ENCODE results near the gene RPL15.
"Not testable (repeated sequence)": the region's sequence is repeated elsewhere in the genome, so short reads cannot be mapped to it uniquely, and the experiment has no call there.

Gene RPL15

GRCh38 chr3:23889950-23890349 lies 27.0 kb upstream of the RPL15 start:
- DNase-seq (ENCODE audit: low spot score), result no peak

GRCh38 chr3:23894254-23895061 lies 22.5 kb upstream of the RPL15 start:
- no peak for DNase-seq (ENCODE audit: low spot score)

DNA sequence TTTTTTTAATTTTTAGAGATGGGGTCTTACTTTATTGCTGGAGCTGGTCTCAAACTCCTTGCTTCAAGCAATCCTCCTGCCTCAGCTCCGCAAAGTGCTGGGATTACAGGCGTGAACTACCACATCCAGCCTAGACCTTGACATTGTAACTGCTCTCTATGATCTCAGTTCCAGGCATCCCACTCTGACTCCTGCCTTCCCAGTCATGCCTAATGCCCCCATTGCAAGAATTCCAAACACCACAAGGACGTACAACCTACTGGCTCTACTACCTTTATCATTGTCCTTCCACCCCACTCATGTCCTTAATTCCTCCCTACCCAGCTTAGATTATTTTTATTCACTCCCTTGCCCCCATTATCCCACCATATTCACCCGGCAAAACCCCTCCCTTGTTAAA lies 21.8 kb upstream of the RPL15 start:
- DNase-seq (ENCODE audit: low spot score), result no peak

- no peak for DNase-seq (ENCODE audit: low spot score)
Measured at GRCh38 chr3:23900744-23901143, 16.2 kb upstream of the RPL15 start.

GRCh38 chr3:23904545-23904944 lies 12.4 kb upstream of the RPL15 start:
- no peak for DNase-seq (ENCODE audit: low spot score)

DNA sequence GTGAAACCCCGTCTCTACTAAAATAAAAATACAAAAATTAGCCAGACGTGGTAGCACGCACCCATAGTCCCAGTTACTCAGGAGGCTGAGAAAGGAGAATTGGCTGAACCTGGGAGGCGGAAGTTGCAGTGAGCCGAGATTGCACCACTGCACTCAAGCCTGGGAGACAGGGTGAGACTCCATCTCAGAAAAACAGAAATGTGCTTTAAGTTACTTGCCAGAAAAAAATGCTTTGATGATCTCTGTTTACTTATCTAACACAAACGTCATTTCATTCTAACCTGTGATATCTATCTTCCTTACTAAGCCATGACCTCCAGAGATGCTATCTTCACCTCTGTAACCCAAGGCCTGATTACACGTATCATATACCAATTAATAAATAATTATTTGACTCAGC lies 7.6 kb upstream of the RPL15 start:
- DNase-seq (ENCODE audit: low spot score), result no peak

GRCh38 chr3:23911397-23911796 lies 5.5 kb upstream of the RPL15 start:
- no peak for DNase-seq (ENCODE audit: low spot score)

- not testable (repeated sequence) for DNase-seq (ENCODE audit: low spot score)
Measured at GRCh38 chr3:23912335-23912734, 4.6 kb upstream of the RPL15 start.

GRCh38 chr3:23913182-23913581 lies 3.8 kb upstream of the RPL15 start:
- no peak for DNase-seq (ENCODE audit: low spot score)

GRCh38 chr3:23913873-23914743 lies 2.8 kb upstream of the RPL15 start:
- no peak for DNase-seq (ENCODE audit: low spot score)

DNA sequence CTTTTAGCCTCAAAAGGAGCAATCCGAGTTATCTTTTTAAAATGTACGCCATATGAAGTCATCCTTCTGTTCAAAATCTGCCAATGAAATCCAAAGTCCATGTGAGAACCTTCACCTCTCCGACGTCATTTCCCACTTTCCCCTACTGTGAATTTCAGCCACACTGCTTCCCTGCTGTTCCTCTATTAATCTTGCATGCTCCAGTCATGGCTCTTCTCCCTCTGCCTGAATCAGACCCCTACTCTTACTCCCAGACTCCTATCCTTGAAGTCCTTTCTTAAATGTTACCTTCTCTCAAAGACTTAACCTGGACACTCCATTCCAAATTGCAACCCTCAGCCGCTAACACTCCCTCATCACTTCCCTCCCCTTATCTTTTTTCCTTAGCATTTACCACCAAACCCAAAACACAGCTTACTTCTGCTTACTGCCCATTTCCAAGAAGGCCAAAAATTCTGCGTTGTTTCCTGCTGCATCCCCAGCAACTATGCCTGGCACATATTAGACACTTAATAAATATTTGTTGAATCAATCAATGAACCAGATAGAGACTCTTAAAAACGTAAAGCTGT lies 1.3 kb upstream of the RPL15 start:
- DNase-seq (ENCODE audit: low spot score), result peak; percentile 11

GRCh38 chr3:23916152-23916885 lies 613 bp upstream of the RPL15 start:
- no peak for DNase-seq (ENCODE audit: low spot score)

DNA sequence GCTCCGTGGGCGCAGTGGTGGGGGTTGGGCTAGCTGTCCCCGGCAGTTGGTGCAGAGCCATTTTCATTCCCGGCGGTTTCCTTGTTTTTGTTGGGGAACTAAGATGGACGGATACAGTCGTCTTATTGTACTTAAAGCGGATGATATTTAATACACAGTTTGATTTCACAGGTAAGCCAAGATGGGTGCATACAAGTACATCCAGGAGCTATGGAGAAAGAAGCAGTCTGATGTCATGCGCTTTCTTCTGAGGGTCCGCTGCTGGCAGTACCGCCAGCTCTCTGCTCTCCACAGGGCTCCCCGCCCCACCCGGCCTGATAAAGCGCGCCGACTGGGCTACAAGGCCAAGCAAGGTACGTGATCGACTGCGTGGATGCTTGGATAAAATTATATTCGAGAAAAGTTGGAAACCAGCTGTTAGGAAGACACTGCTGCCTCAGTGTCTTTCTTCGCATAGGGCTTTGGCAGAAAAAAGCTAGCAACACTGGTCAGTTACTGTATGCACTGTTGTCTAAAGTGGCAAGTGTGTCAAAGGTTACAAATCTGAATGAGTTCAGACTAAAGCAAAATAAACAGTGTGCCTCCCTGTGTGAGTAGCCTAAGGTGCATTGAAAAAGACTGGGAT lies 859 bp downstream of the RPL15 start:
- DNase-seq (ENCODE audit: low spot score), result not testable (repeated sequence)

- DNase-seq (ENCODE audit: low spot score), result not testable (repeated sequence)
Measured at GRCh38 chr3:23918331-23918730, 1.4 kb downstream of the RPL15 start.

- no peak for DNase-seq (ENCODE audit: low spot score)
Measured at GRCh38 chr3:23919628-23920027, 2.7 kb downstream of the RPL15 start.

- DNase-seq (ENCODE audit: low spot score), result no peak
Measured at GRCh38 chr3:23920151-23920655, 3.3 kb downstream of the RPL15 start.

DNA sequence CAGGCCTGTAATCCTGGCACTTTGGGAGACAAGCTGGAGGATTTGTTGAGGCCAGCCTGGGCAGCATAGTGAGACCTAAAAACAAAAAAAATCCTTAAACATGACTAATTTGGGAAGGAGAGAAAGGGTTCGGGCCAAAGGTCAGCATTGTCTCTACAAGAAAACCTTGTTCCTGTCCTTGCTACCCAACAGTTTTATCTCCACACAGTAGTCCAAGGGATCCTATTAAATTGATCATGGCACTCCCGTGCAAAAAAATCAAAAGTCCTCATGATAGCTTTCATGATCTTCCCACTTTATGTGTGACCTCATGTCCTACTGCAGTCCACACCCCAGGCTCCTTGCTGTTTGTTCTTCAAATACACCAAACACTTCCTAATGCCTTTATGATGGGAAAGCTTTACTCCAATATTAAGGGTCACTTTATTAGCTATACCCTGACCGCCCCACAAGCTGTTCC lies 4.2 kb downstream of the RPL15 start:
- DNase-seq (ENCODE audit: low spot score), result no peak

DNA sequence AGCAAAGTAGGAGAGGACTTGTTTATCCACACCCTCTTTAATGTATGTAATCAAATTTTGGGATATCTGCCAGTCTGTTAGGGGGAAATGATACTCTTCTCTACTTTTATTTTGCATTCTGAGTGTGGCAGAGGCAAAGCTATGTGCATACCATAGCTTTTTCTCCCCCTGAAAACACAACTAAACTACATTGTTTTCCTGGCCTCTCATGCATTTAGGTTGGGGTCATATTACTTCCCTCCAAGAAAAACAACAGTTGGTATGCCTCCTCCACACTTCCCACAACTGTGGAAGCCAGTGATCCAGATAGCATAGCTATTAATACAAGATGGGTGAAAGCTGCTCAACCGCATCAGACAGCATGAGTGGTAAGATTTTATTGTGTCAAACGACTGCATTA lies 6.9 kb downstream of the RPL15 start:
- DNase-seq (ENCODE audit: low spot score), result no peak

- DNase-seq (ENCODE audit: low spot score), result no peak
Measured at GRCh38 chr3:23926246-23926645, 9.3 kb downstream of the RPL15 start.

DNA sequence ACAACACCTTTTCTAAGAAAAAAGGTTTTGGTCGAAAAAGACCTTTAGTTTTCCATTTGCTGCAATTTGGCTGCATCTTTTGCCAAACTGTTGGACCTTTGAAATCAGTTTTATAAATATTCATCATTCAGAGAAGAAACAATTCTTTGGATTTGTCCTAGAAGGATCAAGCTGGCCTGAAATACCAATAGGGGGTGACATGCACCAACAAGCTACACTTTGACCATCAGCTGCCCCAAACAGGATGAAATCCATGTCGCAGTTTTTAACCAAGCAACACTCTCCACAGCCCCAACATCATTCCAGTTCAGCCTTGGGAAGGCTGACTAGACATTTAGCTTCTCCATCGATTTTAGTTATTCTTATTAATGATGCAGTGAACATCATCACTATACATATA lies 9.8 kb downstream of the RPL15 start:
- peak; percentile 70 for DNase-seq (ENCODE audit: low spot score)

- no peak for DNase-seq (ENCODE audit: low spot score)
Measured at GRCh38 chr3:23928524-23928923, 11.6 kb downstream of the RPL15 start.

Data from globus pallidus (tissue), 1 donor.